Measurements from ENCODE around the gene GALNT14. TPM values are rescaled to one million over a fixed set of nuclear protein-coding genes. Genes with fewer than 3 reads are reported as not detected.

Gene GALNT14
- total and polyA plus RNA-seq, 9 of the 15 experiments (the other 6 are each of a cell fraction or from before 2014, with no cell fraction given): 0.11 TPM; not detected in 8

- TF ChIP-seq ZHX1 (conservative IDR thresholded peaks at IDR 0.05; ENCODE audit: low read length): no peak
These were observed 23.4 kb upstream of the GALNT14 start (continued) for GRCh38 chr2:31161637-31162036.

GRCh38 chr2:31151501-31151900 is 13.3 kb upstream of the GALNT14 start:
- H3K27ac ChIP-seq (ENCODE audit: extremely low read depth, low read depth, low read length): no peak overlapping the region
- no peak for TF ChIP-seq MITF (IDR thresholded peaks at IDR 0.05)
- no peak for TF ChIP-seq ZNF518B (CRISPR knock-in tag; IDR thresholded peaks at IDR 0.05)
- TF ChIP-seq CTCF (IDR thresholded peaks at IDR 0.05 in 2 of 3, conservative IDR thresholded peaks at IDR 0.05 in 1 of 3; ENCODE audit: insufficient read depth in 2 of 3, low read depth in 1 of 3, low read length in 3 of 3): 0 out of 6 replicates have a peak, but pooled peaks of 1 of the 3 experiments have one; percentile 6
- no peak for TF ChIP-seq ZNF408 (CRISPR knock-in tag; IDR thresholded peaks at IDR 0.05; ENCODE audit: low read depth)
- ChIA-PET CTCF (ENCODE audit: low intra/inter-chr PET ratio) (no interaction called here), POLR2A (no interaction called here)
- peaks cover 0 to 8% of the 10 kb centered on the region in 2 experiments; a peak in 2 of 5 replicates for H3K27me3 ChIP-seq (ENCODE audit: control insufficient read depth in 2 of 2, insufficient read depth in 2 of 2, low read length in 2 of 2)
- ATAC-seq: no peak
- no peaks in the 10 kb centered on the region for H3K9me3 ChIP-seq (replicated peaks; ENCODE audit: control insufficient read depth, insufficient read depth, low read depth, low read length)
- H3K79me2 ChIP-seq (ENCODE audit: control insufficient read depth, insufficient read depth, low read length): no peaks in the 10 kb centered on the region
- in situ Hi-C loops (cut with MboI): loop anchor here (25.0 kb wide), 1 partner anchor 989 kb away; no protein-coding TSS in a partner anchor
- 0% methylated on average over 6 of the region's 6 CpGs for WGBS (ENCODE audit: insufficient coverage, low coverage, missing lambda C conversion rate)
- intact Hi-C loops (cut with micrococcal nuclease): no loop called here
- H3K4me3 ChIP-seq: no peak overlapping the region
- H3K9ac ChIP-seq (ENCODE audit: insufficient read depth in 1 of 2, low read depth in 2 of 2, low read length in 2 of 2): no peak overlapping the region
- no peaks in the 10 kb centered on the region for H3K9me1 ChIP-seq (ENCODE audit: control insufficient read depth, insufficient read depth, low read length)
- peak in 1 of 4 experiments; percentile 2 for DNase-seq (ENCODE audit: extremely low read depth in 1 of 4, low spot score in 3 of 4)
- H4K20me1 ChIP-seq (replicated peaks; ENCODE audit: control insufficient read depth, insufficient read depth, low read length): no peaks in the 10 kb centered on the region
- FAIRE-seq: no peak
- no peaks in the 10 kb centered on the region for H3K4me1 ChIP-seq (replicated peaks in 1 of 2; ENCODE audit: control insufficient read depth in 2 of 2, insufficient read depth in 2 of 2, low read length in 2 of 2)
- BruUV-seq (replicated peaks): no TSS peak
- H3K36me3 ChIP-seq (ENCODE audit: control insufficient read depth, insufficient read depth, low read length): no peaks in the 10 kb centered on the region
- no peak overlapping the region for H2AFZ ChIP-seq (ENCODE audit: low read depth, low read length)
- no peak overlapping the region for H3K4me2 ChIP-seq (ENCODE audit: insufficient read depth, low read length)
